ENCODE measurements around the gene DISC1.

DNA sequence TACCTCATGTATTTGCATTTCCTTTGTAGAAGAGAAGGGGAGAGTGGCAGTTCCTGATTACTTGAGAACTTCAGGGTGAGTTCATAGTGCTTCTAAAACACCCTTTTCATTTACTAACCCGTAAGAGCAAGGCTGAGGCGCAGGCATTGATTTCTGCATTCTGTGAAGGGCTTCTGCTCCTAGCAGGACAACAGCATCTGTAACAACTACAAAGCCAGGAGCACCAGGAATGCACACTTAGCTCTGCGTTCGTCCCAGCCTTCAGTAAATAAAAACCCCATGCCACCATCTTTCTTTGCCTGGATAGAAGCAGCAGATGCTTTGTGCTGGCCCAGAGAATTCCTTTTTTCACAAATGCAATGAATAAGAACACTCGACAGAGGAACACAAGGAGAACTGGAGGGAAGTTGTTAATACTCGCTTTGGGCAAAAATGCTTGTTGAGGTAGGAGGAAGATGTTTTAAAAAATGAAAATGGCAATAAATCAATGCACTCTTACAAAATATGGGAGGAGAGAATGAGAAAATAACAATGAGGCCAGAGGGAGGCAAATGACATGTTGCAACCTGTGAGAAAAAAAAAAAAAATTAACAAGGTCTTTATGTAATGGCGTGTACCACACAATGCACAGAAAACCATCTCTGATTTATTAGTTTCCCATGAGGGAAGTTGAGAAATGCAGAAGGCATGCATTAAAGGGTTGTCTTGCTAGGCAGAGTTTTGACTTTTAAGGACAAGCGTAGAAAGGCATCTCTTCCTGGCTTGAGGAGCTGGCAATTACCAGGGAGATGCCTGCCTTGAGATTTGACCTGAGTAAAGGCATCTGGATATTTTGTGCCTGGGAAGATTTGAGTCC lies 418.8 kb downstream of the DISC1 start:
- TF ChIP-seq POLR2AphosphoS5 (IDR thresholded peaks at IDR 0.05; ENCODE audit: low read depth) (no peak), EZH2phosphoT487 (IDR thresholded peaks at IDR 0.05; ENCODE audit: unreplicated experiment) (no peak), EZH2 (IDR thresholded peaks at IDR 0.05; ENCODE audit: low read depth, unreplicated experiment) (no peak)
- TF ChIP-seq, protein P1, sequence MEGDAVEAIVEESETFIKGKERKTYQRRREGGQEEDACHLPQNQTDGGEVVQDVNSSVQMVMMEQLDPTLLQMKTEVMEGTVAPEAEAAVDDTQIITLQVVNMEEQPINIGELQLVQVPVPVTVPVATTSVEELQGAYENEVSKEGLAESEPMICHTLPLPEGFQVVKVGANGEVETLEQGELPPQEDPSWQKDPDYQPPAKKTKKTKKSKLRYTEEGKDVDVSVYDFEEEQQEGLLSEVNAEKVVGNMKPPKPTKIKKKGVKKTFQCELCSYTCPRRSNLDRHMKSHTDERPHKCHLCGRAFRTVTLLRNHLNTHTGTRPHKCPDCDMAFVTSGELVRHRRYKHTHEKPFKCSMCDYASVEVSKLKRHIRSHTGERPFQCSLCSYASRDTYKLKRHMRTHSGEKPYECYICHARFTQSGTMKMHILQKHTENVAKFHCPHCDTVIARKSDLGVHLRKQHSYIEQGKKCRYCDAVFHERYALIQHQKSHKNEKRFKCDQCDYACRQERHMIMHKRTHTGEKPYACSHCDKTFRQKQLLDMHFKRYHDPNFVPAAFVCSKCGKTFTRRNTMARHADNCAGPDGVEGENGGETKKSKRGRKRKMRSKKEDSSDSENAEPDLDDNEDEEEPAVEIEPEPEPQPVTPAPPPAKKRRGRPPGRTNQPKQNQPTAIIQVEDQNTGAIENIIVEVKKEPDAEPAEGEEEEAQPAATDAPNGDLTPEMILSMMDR (conservative IDR thresholded peaks at IDR 0.05; ENCODE audit: low read depth in 2 of 2), result no peak
- TF ChIP-seq, protein P2, sequence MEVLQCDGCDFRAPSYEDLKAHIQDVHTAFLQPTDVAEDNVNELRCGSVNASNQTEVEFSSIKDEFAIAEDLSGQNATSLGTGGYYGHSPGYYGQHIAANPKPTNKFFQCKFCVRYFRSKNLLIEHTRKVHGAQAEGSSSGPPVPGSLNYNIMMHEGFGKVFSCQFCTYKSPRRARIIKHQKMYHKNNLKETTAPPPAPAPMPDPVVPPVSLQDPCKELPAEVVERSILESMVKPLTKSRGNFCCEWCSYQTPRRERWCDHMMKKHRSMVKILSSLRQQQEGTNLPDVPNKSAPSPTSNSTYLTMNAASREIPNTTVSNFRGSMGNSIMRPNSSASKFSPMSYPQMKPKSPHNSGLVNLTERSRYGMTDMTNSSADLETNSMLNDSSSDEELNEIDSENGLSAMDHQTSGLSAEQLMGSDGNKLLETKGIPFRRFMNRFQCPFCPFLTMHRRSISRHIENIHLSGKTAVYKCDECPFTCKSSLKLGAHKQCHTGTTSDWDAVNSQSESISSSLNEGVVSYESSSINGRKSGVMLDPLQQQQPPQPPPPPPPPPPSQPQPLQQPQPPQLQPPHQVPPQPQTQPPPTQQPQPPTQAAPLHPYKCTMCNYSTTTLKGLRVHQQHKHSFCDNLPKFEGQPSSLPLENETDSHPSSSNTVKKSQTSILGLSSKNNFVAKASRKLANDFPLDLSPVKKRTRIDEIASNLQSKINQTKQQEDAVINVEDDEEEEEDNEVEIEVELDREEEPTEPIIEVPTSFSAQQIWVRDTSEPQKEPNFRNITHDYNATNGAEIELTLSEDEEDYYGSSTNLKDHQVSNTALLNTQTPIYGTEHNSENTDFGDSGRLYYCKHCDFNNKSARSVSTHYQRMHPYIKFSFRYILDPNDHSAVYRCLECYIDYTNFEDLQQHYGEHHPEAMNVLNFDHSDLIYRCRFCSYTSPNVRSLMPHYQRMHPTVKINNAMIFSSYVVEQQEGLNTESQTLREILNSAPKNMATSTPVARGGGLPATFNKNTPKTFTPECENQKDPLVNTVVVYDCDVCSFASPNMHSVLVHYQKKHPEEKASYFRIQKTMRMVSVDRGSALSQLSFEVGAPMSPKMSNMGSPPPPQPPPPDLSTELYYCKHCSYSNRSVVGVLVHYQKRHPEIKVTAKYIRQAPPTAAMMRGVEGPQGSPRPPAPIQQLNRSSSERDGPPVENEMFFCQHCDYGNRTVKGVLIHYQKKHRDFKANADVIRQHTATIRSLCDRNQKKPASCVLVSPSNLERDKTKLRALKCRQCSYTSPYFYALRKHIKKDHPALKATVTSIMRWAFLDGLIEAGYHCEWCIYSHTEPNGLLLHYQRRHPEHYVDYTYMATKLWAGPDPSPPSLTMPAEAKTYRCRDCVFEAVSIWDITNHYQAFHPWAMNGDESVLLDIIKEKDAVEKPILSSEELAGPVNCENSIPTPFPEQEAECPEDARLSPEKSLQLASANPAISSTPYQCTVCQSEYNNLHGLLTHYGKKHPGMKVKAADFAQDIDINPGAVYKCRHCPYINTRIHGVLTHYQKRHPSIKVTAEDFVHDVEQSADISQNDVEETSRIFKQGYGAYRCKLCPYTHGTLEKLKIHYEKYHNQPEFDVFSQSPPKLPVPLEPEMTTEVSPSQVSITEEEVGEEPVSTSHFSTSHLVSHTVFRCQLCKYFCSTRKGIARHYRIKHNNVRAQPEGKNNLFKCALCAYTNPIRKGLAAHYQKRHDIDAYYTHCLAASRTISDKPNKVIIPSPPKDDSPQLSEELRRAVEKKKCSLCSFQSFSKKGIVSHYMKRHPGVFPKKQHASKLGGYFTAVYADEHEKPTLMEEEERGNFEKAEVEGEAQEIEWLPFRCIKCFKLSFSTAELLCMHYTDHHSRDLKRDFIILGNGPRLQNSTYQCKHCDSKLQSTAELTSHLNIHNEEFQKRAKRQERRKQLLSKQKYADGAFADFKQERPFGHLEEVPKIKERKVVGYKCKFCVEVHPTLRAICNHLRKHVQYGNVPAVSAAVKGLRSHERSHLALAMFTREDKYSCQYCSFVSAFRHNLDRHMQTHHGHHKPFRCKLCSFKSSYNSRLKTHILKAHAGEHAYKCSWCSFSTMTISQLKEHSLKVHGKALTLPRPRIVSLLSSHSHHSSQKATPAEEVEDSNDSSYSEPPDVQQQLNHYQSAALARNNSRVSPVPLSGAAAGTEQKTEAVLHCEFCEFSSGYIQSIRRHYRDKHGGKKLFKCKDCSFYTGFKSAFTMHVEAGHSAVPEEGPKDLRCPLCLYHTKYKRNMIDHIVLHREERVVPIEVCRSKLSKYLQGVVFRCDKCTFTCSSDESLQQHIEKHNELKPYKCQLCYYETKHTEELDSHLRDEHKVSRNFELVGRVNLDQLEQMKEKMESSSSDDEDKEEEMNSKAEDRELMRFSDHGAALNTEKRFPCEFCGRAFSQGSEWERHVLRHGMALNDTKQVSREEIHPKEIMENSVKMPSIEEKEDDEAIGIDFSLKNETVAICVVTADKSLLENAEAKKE (CRISPR knock-in tag; IDR thresholded peaks at IDR 0.05), result no peak
